Right lobe of liver (tissue), 4 donors: Measurements from ENCODE around the gene COL23A1.

Experiments
- POLR2A ChIP-seq: fragments of 450-650 bp; IDR thresholded peaks from one replicate; pipeline ENCODE4 v1.6.1; 2017; ENCODE audit warnings: antibody characterized with exemption, mild to moderate bottlenecking
- TF ChIP-seq, protein P1 (sequence below), 4 donors: fragments of 200-600 bp in 3 of 4; fragments of 450-650 bp in 1 of 4; IDR thresholded peaks; one replicate each; pipeline versions ENCODE4 v1.5.1 to v1.8.0; 2016 to 2022; ENCODE audit warnings: antibody characterized with exemption in 4 of 4, mild to moderate bottlenecking in 2 of 4
- donor health status: DM: no; HTN: no; CAD: no.
- donor health status: DM: no; HTN: no; CAD: no.
- donor health status: DM: no; HTN: yes; CAD: no.

- TF ChIP-seq, protein P1, sequence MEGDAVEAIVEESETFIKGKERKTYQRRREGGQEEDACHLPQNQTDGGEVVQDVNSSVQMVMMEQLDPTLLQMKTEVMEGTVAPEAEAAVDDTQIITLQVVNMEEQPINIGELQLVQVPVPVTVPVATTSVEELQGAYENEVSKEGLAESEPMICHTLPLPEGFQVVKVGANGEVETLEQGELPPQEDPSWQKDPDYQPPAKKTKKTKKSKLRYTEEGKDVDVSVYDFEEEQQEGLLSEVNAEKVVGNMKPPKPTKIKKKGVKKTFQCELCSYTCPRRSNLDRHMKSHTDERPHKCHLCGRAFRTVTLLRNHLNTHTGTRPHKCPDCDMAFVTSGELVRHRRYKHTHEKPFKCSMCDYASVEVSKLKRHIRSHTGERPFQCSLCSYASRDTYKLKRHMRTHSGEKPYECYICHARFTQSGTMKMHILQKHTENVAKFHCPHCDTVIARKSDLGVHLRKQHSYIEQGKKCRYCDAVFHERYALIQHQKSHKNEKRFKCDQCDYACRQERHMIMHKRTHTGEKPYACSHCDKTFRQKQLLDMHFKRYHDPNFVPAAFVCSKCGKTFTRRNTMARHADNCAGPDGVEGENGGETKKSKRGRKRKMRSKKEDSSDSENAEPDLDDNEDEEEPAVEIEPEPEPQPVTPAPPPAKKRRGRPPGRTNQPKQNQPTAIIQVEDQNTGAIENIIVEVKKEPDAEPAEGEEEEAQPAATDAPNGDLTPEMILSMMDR (IDR thresholded peaks at IDR 0.05): no peak
- no peak for TF ChIP-seq POLR2A
Measured at GRCh38 chr5:178454821-178455479, 135.2 kb downstream of the COL23A1 start.
